CD4-positive, alpha-beta T cell treated with Interleukin-10 for 1 hour (primary cell): Measurements from ENCODE around the gene ASB18.
"Not testable (repeated sequence)": the region's sequence is repeated elsewhere in the genome, so short reads cannot be mapped to it uniquely, and the experiment has no call there.

Experiments used
- DNase-seq: peaks from one replicate; pipeline ENCODE4 v3.0.0-alpha.2; 2020

ASB18 gene, protein sequence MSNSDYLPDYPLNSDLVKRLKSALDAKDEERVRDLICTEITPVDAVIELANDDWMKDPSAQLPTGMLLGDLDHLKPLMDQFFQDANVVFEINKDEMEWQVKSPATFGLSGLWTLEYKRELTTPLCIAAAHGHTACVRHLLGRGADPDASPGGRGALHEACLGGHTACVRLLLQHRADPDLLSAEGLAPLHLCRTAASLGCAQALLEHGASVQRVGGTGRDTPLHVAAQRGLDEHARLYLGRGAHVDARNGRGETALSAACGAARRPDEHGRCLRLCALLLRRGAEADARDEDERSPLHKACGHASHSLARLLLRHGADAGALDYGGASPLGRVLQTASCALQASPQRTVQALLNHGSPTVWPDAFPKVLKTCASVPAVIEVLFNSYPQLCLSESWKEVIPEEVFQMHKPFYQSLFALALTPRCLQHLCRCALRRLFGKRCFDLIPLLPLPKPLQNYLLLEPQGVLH

GRCh38 chr2:236264256-236264655 lies at the start of gene ASB18:
TSS of gene ASB18 (minus strand) at chr2:236264406. CDS start at chr2:236264345, 61 bp downstream.
- no peak for DNase-seq

DNA sequence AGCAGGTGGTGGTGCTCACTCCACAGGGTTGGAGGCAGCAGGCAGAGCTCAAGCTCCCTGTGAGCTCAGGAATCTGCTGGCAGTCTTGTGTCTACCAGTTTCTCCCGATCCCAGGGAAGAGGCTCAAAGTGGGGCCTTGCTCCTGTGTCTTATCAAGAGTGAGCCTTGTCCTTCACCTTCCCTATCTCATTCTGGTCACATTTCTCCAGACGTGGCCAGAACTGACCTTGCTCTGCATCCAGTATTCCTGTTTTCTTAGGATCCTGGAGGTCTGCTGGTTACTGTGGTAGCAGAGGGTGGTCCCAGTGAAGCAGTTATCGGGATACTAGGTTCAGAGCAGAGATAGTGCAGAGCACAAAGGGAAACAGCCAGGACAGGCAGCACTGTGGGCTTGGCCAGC lies 47.1 kb upstream of the ASB18 start:
- DNase-seq = no peak

DNA sequence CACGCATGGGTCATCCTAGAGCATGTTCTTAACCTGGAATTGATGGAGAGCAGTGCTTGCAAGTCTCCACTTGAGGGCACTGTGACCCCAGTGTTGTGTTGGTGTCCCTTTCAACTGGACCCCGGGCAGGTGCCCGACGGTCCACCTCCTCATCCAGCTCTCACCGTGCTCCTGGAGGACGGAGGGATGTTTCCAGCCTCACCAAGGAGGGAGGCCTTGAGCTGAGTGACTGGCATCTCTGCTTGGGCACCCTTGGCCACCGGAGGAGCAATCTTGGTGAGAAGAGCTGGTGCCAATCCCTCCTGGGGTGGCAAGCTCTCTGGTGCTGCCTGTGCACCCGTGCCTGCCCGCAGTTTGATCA lies 45.4 kb upstream of the ASB18 start:
- no peak for DNase-seq

- DNase-seq = no peak
These were observed 44.9 kb upstream of the ASB18 start for GRCh38 chr2:236308855-236309668.

DNA sequence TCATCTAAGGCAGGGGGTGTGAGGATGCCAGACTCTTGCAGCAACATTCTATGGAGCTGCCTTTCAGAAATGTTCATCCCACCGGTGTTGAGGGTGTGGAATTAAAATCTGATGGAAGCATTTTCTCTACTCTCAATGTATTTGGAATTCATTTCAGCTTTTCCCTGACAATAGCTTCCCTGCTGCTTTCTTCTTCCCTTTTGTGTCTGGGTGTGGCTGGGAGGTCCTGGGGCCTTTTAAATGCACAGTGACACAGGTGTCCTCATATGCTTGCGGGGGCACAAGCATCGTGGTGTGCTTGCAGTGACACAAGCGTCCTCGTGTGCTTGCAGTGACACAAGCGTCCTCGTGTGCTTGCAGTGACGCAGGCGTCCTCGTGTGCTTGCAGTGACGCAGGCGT lies 43.4 kb upstream of the ASB18 start:
- no peak for DNase-seq

- DNase-seq = no peak
These were observed 42.8 kb upstream of the ASB18 start for GRCh38 chr2:236306825-236307540.

- DNase-seq = no peak
These were observed 41.9 kb upstream of the ASB18 start for GRCh38 chr2:236305964-236306605.

GRCh38 chr2:236305531-236305930 lies 41.3 kb upstream of the ASB18 start:
- DNase-seq = no peak

GRCh38 chr2:236303935-236304334 lies 39.7 kb upstream of the ASB18 start:
- DNase-seq = no peak

DNA sequence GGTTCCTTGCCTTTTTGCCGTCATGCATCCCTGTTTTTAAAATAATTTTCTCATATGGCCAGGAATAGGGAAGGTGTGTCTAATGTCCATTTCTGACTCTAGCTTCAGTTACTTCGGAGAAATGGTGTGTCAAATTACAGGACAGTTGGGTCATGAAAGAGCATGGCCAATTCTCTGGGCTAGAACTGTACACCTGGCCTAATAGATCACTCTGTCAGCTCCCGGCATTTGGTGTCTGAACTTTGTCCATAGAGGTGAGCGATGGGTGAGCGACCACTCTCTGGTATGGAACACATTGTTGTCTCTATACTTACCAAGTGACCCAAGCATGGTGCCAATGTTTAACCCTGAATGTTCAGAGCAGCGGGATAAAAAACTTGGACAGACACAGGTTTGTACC lies 38.3 kb upstream of the ASB18 start:
- no peak for DNase-seq

DNA sequence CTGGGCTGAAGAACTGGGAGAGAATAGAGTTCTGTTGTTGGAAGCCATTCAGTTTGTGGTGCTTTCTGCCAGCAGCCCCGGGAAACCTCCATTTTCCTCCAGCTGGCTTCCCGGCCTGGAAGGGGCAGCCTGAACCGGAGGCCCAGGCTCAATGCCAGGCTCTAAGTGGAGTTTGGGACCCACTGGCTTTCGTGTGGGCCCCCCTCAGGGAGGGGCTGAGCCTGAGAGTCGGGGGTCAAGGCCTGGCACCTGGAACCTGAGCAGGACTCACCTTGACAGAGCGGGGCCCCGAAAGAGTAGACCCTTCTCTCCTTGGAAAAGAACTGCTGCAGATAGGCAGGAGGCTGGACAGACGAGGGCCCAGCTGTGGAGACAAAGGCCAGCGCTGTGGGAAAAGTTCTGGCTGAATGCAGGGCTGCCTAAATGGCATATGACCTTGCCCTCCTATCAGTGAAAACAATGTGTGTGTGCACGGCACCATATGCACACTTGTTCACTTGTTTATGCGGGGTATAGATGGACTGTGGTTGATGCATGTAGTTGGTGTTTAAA lies 34.8 kb upstream of the ASB18 start:
- no peak for DNase-seq

- DNase-seq = no peak
These were observed 31.3 kb upstream of the ASB18 start for GRCh38 chr2:236295481-236295880.

DNA sequence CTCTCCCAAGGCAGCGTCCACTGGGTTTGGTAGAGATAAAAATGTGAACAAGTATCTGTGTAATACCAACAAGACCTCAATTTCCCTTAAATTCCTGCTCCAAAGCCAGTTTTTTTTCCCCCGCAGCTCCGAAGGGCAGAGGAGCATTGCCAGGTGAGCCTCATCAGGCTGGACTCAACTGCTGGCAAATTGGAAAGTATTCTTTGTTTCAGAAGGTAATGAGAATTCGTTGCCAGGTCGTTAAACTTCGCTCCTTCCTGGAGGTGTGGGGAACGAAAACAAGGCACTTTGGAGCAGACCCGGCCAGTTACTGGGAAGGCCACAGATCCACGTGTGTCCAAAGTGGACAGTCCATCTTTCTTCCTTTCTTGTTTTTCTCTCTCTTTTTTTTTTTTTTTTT lies 30.4 kb upstream of the ASB18 start:
- DNase-seq = no peak

- no peak for DNase-seq
These were observed 29.1 kb upstream of the ASB18 start for GRCh38 chr2:236293241-236293810.

GRCh38 chr2:236291911-236292310 lies 27.7 kb upstream of the ASB18 start:
- DNase-seq = no peak

DNA sequence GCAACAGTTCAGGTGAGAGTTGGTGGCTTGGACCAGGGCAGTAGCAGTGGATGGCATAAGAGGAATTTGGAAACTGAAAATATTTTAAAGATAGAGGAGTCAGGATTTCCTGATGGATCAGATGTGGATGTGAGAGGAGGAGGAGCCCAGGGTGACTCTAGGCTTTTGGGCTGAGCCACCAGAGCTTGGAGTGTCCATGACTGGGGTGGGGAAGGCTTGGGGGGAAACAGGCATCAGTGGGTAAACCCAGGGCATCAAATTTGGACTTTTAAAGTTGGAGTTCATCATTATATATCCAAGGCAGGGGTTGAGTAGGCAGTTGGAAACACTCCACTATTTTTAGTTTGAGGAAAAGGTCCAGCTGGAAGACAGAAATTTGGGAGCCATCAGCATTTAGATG lies 27.3 kb upstream of the ASB18 start:
- DNase-seq = no peak

DNA sequence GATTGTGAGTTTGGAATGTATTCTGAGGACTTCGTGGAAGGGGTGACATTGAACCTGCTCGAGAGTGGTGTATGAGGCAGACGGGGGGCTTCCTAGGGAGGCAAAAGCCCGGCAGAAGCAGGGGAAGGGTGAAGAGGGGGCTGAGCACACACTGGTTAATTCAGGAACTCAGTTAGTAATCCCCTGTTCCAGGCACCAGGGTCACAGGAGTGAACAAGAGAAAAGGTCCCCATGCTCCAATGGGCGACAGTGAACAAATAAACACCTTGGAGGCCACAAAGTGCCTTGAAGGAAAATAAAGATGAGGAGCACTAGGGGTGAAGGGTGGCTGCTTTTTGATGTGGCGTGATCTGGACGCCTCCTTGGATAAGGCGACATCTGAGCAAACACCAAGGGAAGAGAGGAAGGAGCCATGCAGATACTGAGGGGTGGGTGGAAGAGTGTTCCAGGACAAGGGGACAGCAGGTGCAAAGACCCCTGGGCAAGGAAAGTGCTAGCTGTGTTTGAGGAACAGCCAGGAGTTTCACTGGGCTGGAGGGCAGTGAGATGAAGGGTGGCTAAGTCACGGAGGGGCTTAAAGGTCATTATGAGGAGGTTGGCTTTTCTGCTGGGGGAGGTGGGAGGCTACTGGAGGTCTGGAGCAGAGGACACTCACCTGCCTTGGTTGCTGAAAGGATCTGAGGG lies 26.7 kb upstream of the ASB18 start:
- DNase-seq = no peak

GRCh38 chr2:236289766-236290462 lies 25.7 kb upstream of the ASB18 start:
- DNase-seq = no peak

DNA sequence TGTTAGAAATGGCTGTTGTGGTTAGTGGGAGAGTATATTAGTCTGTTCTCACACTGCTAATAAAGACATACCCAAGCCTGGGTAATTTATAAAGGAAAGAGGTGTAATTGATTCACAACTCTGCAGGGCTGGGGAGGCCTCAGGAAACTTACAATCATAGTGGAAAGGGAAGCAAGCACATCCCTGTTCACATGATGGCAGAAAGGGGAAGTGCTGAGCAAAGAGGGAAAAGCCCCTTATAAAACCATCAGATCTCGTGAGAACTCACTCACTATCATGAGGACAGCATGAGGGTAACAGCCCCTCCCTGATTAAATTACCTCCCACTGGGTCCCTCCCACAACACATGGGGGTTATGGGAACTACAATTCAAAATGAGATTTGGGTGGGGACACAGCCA lies 24.2 kb upstream of the ASB18 start:
- DNase-seq = not testable (repeated sequence)

DNA sequence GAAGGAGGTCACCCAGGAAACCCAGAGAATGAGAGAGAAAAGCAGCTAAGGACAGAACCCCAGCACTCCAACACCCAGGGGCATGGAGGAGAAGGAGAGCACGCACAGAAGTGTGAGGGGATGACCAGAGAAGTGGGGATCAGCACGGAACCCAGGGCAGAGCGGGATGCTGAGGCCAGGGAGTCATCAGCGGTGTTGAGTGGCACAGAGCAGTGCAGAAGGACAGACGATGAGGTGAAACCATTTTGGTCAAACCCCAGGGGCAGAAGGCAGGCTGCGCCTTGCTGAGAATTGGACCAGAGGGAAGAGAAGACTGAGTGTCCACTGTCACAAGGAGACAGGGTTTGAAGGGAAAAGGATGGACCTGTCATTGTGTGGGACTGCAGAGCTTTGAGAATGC lies 23.4 kb upstream of the ASB18 start:
- DNase-seq = no peak
